LNCaP clone FGC (cell line): ENCODE data around the gene RUNX2.

ENCODE experiments used
- DNase-seq: peaks from one replicate; pipeline ENCODE4 v3.0.0-alpha.2; 2011; ENCODE audit warnings: low read depth
- H3K4me3 ChIP-seq: 2 replicates; pipeline ENCODE4 v1.5.1; 2011; ENCODE audit warnings: mild to moderate bottlenecking, low read depth, low read length, control low read depth
- TF ChIP-seq, protein P1 (sequence below): IDR thresholded peaks from 2 replicates; pipeline ENCODE4 v1.5.1; 2012; ENCODE audit warnings: mild to moderate bottlenecking; ENCODE audit not compliant: control insufficient read depth, insufficient read depth; ENCODE audit errors: extremely low read depth

Gene RUNX2

DNA sequence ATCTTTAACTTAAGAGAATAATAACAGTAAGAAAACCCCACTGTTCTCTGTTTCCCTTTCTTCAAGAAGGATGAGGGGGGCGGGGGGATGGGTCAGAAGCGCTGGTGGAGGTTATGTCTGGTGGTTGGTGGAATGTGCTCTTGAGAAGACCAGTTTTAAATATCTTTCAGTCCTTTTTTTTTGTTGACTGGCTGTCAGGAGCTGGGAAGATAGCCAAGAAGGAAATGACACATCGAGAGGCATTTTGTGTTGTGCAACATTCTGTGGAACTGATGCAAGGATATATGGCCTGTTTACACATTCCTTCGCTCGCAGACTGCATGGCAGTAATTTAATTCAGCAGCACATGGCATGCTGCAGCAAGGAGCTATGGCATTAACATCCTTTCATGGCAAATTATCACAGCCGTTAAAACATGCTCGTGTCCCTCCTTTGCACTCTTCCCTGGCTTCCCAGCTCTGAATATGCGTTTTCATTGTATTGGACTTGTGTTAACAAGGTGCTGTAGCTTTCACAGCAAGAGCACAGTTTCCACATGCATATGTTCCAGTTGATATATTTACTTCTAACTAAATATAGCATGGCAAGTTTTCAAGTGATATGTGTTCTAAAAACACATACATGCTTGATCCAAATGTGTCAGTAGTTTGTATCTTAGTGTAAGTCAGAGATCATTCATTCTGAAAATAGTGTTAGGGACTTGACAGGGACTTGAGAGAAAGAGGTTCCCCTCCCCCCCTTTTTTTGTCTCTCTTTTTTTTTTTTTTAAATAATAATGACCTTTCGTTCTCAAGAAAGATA, 117.8 kb downstream of the RUNX2 start:
- no peak overlapping the region for H3K4me3 ChIP-seq
- TF ChIP-seq, protein P1, sequence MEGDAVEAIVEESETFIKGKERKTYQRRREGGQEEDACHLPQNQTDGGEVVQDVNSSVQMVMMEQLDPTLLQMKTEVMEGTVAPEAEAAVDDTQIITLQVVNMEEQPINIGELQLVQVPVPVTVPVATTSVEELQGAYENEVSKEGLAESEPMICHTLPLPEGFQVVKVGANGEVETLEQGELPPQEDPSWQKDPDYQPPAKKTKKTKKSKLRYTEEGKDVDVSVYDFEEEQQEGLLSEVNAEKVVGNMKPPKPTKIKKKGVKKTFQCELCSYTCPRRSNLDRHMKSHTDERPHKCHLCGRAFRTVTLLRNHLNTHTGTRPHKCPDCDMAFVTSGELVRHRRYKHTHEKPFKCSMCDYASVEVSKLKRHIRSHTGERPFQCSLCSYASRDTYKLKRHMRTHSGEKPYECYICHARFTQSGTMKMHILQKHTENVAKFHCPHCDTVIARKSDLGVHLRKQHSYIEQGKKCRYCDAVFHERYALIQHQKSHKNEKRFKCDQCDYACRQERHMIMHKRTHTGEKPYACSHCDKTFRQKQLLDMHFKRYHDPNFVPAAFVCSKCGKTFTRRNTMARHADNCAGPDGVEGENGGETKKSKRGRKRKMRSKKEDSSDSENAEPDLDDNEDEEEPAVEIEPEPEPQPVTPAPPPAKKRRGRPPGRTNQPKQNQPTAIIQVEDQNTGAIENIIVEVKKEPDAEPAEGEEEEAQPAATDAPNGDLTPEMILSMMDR, result no peak
- peak; percentile 95 for DNase-seq

DNA sequence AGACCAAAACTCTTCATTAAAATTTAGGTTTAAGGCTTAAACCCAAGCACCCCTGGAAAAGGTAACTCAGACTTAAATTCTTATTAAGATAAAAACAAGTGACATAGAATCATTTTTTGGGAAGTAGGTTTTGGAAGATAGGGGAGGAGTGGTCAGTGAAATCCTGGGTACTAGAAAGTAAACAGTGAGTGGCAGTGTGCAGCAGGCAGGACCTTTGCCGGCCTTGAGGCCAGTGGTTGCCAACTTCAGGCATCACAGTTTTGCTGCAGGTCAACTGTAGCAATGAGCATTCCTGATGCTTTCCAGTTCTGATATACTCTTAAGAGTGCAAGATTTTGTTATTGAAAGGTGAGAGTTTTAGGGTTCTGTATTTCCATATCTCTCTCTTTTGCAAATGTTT, 118.9 kb downstream of the RUNX2 start:
- DNase-seq, result no peak
- TF ChIP-seq, protein P1, result no peak
- no peak overlapping the region for H3K4me3 ChIP-seq

DNA sequence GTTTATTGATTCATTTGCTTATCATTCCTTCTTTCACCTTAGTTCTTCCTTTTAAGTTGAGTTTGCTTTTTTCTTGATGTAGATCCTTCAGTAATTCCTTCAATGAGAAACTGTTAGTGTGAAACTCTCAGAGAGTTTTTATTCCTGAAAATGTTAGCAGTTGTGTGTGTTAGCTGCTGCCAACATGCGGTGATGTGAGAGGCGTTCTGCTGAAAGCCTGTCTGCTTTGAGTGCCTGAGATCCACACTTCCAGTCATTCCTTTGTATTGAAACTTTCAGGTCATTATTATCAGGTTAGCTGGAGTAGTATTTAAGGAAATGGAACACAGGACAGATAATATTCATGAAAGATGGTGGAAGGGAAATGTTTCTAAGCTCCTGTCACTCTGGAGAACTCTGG, 119.6 kb downstream of the RUNX2 start:
- TF ChIP-seq, protein P1, result no peak
- no peak overlapping the region for H3K4me3 ChIP-seq
- no peak for DNase-seq

DNA sequence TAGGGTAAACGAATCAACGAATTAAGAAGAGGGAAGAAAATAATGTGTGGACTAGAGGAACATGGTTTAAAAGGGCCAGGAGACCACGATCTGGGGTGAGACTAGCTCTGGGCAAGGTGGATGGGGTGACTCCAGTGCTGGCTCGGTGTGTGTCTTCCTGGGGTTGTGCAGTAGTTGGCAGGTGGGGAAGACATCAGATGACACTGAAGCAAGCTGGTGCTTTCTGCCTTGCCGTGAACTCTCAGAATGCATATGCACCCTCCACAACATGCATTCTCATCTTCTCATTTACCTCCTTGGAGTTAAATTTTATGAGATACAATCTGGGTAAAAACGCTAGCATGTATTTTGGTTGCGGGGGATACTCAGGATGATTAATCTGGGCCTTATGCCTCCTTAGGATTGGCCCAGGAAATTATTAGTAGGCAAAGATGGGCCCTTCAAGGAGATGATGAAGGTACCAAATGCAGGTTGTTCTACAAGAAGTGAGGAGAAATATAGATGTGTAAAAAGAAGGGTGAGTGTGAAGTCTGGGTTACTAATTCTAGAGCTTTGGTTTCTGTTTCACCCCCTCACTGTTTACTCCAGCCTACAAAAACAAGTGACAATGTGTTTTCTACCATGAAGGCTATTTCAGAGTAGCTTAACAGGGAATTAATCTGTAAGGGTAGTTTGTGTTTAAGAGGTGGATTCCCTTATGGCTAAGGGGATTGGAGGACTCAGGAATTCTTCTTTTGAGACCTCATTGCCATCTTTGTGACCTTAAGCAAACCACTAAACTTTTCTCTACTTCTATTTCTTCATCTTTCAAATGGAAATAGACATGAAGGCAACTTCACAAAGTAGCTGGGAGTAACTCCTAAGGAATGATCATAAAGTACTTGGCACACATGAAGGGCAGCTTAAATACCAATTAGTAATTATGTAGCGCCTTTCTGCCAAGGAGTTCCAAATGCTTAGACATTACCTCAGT, 120.6 kb downstream of the RUNX2 start:
- TF ChIP-seq, protein P1, result no peak
- H3K4me3 ChIP-seq, result no peak overlapping the region

DNA sequence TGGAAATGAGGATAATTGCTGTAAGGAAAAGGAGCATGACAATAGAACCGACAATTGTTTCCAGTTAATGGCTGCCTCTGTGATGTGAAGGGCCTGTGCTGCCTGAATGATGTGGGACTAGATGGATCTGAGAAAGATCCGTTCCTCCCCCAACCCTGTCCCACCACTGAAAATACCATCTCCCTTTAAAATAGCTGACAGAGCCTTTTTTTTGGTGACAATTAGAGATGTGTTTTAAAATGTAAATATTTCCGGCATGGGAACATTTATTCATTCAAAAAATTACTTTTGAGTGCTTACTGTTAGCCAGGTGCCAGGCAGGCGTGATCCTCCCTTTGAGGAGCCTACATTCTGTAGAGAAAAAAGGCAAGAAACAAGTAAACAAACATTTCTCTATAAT, 122.0 kb downstream of the RUNX2 start:
- no peak for DNase-seq
- no peak overlapping the region for H3K4me3 ChIP-seq
- TF ChIP-seq, protein P1, result no peak

More for the DNA sequence above, 120.6 kb downstream of the RUNX2 start:
- DNase-seq, result no peak

DNA sequence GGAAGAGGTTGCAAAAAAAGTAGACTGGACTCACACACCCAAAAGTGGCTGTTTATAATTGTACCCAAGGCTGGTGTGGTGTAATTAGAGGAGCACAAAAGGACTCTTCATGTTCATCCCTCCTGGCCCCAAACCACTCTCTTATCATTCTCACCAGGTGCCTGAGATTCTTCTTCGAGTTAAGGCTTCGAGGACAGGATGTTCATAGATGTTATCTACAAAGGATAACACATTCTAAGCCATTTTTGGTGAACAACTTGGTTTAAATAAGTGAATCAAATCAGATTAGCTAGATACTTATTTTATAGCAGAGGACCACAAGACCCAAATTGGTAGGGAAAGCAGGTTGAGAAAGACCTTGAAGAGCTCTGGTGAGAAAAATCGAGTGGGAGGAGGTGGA, 122.7 kb downstream of the RUNX2 start:
- H3K4me3 ChIP-seq, result no peak overlapping the region
- no peak for DNase-seq

More for the DNA sequence above, 122.7 kb downstream of the RUNX2 start:
- TF ChIP-seq, protein P1, result no peak
